GM12891 (cell line): ENCODE results near the gene MARCO.
"Not testable (repeated sequence)": the region's sequence is repeated elsewhere in the genome, so short reads cannot be mapped to it uniquely, and the experiment has no call there.

Experiments used
- DNase-seq: peaks from one replicate; pipeline ENCODE4 v3.0.0; 2011; ENCODE audit warnings: low spot score; ENCODE audit not compliant: insufficient read length
- FAIRE-seq: peaks from 2 replicates; lab custom pipeline; 2011; peaks lifted over from hg19 to GRCh38; lab: Jason Lieb, UNC
- PAX5 ChIP-seq: IDR thresholded peaks from 2 replicates; pipeline ENCODE4 v1.6.1; 2011; ENCODE audit warnings: low read length, moderate library complexity, mild to moderate bottlenecking; ENCODE audit not compliant: insufficient read depth, severe bottlenecking
- POLR2A ChIP-seq: IDR thresholded peaks from 2 replicates; pipeline ENCODE4 v1.6.1; 2011; ENCODE audit warnings: low read depth, low read length, control low read depth
- POLR2AphosphoS5 ChIP-seq: IDR thresholded peaks from 2 replicates; pipeline ENCODE4 v1.6.1; 2011; ENCODE audit warnings: low read depth, low read length, control low read depth
- POU2F2 ChIP-seq: IDR thresholded peaks from 2 replicates; pipeline ENCODE4 v1.6.1; 2011; ENCODE audit warnings: low read depth, mild to moderate bottlenecking, control low read depth, low read length, moderate library complexity
- SPI1 ChIP-seq: IDR thresholded peaks from 2 replicates; pipeline ENCODE4 v1.6.1; 2011; ENCODE audit warnings: low read depth, low read length, control low read depth
- TAF1 ChIP-seq: IDR thresholded peaks from 2 replicates; pipeline ENCODE4 v1.6.1; 2011; ENCODE audit warnings: low read depth, low read length, control low read depth

Gene MARCO

DNA sequence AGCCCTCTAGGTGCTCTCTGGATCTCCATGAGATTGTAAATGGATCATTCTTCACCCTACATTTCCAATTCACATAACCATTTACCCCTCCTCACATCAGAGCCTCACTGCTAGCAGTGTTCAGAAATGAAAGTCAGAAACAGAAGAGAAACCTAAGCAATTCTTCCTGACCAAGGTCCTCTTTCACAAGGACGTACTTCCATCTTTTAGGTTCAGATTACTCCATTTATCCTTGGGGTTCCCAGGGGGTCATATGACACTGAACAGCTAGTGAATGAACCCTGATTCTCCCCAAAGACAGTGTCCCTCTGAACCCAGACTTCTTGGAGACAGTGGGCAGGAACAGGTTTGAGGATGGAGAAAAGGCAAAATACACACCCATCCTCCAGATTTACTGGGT, 12.9 kb upstream of the MARCO start:
- DNase-seq, result no peak
- TF ChIP-seq PAX5 (no peak), TAF1 (no peak), SPI1 (no peak), POLR2A (no peak), POLR2AphosphoS5 (no peak), POU2F2 (no peak)
- no peak for FAIRE-seq

DNA sequence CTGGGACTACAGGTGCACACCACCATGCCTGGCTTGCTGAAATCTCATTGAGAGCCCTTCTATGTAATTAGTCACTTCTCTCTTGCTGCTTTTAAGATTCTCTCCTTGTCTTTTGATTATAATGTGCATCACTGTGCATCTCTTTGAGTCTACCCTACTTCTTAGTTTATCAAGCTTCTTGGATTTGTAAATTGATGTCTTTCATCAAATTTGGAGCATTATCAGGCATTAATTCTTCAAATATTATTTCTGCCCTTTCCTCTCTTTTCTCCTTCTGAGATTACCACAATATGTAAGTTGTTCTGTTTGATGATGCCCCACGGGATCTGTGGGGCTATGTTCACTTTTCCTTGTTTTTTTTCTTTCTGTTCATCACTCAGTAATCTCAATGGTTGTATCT, 9.0 kb upstream of the MARCO start:
- TF ChIP-seq PAX5 (no peak), POLR2AphosphoS5 (no peak)
- FAIRE-seq (no peak), DNase-seq (no peak)

DNA sequence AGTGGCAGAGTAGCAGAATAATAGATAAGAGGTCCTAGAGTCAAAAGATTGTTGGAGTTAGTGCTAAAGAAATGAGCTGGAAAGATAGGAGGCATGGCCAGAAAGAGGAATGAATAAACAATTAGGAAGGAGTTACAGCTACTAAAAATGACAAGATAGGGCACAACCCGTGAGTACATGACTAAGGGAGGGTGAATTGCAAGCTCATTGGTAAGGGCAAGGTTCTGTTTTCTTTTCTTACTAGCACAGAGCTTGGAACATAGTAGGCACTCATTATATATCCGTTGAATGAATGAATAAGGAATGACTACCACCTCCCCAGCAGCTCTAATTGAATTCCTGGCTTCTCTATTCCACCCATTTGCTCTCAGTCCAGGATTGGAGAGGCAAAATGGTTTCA, 5.7 kb upstream of the MARCO start:
- no peak for TF ChIP-seq POLR2A
- TF ChIP-seq TAF1, result no peak
- TF ChIP-seq SPI1, result no peak
- TF ChIP-seq POU2F2, result no peak
- no peak for TF ChIP-seq PAX5
- no peak for TF ChIP-seq POLR2AphosphoS5

DNA sequence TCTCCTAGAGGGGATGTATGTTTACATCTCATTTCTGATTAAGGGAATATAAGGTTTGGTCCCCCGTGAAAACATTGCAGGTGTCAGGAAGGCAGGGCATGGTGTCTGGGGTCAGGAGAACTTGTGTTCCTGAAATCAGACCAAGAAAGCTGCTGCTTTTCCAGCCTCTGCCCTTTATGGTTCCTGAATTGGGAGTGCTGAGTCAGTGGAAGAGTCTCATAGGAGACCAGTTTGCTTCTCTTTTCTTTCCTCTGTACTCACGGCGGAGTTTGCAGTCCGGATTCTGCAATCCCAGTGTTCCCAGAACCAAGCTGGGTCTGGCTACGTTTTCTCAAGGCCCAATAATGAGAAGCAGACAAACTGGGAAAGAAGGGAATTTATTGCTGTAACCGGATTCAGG, 5.1 kb upstream of the MARCO start:
- no peak for DNase-seq
- no peak for TF ChIP-seq POU2F2
- TF ChIP-seq TAF1, result no peak
- TF ChIP-seq SPI1, result no peak
- no peak for TF ChIP-seq POLR2A
- no peak for TF ChIP-seq PAX5
- no peak for TF ChIP-seq POLR2AphosphoS5
- no peak for FAIRE-seq

More for the DNA sequence above, 5.7 kb upstream of the MARCO start:
- no peak for FAIRE-seq
- DNase-seq, result no peak

DNA sequence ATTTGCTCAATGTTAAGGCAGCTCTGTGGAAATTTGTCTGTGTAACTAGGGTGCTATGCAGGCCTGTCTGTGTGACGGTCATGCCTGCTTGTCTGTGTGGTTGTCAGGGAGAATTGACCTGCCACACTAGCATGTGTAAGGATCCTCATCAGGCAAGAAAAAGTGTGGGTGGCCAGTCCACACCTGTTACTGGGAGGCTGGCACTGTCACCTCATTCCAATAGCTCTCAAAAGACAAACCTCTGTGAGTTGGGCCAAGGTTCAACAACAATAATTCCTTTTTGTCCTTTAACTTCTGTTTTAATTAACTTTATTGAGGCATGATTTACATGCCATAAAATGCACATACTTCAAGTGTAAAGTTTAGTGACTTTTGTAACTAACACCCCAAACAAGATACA, 4.2 kb upstream of the MARCO start:
- no peak for FAIRE-seq
- TF ChIP-seq PAX5 (no peak), POLR2AphosphoS5 (no peak), SPI1 (no peak), POU2F2 (no peak), POLR2A (no peak), TAF1 (no peak)
- no peak for DNase-seq

DNA sequence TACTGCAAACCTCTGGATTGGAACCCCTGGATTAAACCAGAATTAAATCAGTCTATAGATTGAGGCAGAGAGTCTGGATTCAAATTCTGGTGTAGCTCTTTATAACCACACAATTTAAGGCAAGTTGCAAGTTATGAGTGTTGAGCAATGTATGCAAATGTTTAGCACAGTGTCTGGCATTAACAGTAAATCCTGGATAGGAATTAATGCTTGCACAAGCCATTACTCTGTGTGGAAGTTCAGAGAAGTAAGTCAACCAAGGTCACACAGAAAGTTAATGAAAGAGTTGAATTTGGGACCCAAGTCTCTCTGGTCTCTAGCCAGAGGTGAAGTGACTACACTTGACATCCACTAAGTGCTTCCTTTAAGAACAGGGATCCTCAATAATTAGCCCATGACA, 2.0 kb upstream of the MARCO start:
- DNase-seq (no peak), FAIRE-seq (no peak)
- TF ChIP-seq POU2F2, result no peak
- TF ChIP-seq POLR2A, result no peak
- no peak for TF ChIP-seq SPI1
- no peak for TF ChIP-seq PAX5
- no peak for TF ChIP-seq TAF1
- TF ChIP-seq POLR2AphosphoS5, result no peak

DNA sequence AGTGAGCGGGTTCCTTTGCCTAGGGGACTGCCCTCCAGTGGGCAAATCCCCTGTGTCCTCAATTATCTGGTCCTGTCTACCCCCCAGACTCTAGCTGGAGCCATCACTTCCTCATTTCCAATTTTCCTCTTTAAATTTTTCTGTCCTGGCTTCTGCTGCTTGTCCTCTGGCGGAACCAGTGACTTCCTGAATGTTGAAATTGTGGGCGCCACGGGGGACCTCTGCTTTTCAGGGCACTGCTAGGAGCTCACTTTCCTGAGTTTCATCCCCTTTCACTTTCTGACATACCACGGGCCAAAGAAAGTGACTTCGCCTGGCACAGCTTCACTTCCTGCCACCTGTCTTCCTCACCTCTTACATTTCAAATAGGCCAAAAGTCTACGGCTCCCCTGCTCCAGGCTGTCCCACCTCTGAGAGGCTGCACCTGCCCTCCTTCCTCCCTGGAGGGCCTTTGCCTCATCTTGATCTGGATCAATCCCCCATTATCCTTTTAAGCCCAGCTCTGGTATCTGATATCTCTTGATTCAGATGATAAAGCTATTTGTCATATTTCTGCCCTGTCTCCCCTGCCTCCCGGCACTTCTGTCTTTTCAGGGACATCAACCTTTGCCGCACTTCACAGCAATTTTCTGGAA, 1.4 kb upstream of the MARCO start:
- DNase-seq (no peak), FAIRE-seq (no peak)
- TF ChIP-seq POU2F2 (no peak), TAF1 (no peak), PAX5 (no peak), SPI1 (no peak), POLR2A (no peak), POLR2AphosphoS5 (no peak)

DNA sequence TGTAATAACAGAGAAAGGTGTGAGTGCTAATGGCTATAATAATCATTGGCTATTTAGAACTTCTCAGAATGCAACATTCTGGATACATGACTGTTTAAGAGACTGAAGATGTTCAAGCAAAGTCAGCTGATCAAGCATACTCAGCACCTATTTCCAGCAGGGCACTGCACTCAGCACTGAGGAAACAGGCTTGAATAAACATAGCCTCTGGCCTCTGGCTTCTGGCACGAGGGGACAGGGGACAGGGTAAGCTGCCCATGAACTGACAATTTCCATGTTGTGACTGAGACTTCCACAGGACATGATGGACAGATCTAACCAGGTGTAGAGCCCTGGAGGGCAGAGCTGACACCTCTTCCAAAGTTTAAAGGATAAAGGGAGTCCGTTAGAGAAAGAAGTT, 1.3 kb downstream of the MARCO start:
- FAIRE-seq (no peak), DNase-seq (no peak)
- TF ChIP-seq POLR2A (no peak), PAX5 (no peak), POLR2AphosphoS5 (no peak), POU2F2 (no peak), TAF1 (no peak), SPI1 (no peak)

DNA sequence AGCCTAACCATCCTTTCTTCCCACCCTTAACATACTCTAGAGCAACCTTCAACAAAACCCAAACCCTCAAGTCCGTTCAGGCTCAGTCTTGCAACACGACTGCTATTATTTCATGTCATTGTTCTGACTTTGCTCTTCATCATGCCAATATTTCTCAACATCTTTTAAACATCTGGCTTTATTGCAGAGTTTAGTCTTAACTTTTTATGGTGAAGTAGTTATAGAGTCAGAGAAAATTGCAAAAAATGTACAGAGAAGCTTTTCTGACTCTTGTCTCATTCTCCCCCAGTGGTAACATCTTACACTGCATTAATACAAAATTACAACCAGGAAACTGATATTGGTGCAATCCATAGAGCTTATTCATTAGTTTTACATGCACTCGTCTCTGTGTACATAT, 3.9 kb downstream of the MARCO start:
- no peak for TF ChIP-seq POU2F2
- no peak for TF ChIP-seq POLR2AphosphoS5
- TF ChIP-seq PAX5, result no peak
- no peak for TF ChIP-seq SPI1
- TF ChIP-seq POLR2A, result no peak
- TF ChIP-seq TAF1, result no peak
- FAIRE-seq (no peak), DNase-seq (no peak)

DNA sequence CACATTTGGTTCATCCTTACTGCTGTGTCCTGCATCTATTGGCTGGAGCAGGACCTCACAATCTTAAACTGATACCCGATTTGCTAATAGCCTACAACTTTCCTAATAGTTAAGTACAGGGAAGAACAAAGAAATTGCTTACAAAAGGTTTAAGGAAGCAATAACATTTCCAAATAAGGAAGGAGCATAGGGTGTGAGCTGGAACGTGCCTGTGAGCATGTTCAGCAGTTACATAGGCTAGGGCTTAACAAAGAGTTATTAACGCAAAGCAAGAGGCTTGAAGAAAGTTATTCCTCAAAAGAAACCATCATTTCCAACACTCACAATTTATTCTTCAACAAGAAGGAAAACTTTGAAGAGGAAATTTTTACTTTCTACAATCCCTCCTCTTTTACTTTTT, 6.3 kb downstream of the MARCO start:
- DNase-seq, FAIRE-seq: not testable (repeated sequence)
